ENCODE results near the gene BANF1.

BANF1 gene

GRCh38 chr11:66026017-66026529 is 23.8 kb downstream of the BANF1 start, which contains the start of gene CATSPER1:
CATSPER1 (minus strand) TSS chr11:66026479; CDS start chr11:66026379, 100 bp downstream.
- Histone ChIP-seq H3K79me2 (ENCODE audit: control insufficient read depth, low read length) (no peaks in the 10 kb centered on the region), H3K36me3 (ENCODE audit: control insufficient read depth, low read length) (no peaks in the 10 kb centered on the region)
- TF ChIP-seq, protein P1, sequence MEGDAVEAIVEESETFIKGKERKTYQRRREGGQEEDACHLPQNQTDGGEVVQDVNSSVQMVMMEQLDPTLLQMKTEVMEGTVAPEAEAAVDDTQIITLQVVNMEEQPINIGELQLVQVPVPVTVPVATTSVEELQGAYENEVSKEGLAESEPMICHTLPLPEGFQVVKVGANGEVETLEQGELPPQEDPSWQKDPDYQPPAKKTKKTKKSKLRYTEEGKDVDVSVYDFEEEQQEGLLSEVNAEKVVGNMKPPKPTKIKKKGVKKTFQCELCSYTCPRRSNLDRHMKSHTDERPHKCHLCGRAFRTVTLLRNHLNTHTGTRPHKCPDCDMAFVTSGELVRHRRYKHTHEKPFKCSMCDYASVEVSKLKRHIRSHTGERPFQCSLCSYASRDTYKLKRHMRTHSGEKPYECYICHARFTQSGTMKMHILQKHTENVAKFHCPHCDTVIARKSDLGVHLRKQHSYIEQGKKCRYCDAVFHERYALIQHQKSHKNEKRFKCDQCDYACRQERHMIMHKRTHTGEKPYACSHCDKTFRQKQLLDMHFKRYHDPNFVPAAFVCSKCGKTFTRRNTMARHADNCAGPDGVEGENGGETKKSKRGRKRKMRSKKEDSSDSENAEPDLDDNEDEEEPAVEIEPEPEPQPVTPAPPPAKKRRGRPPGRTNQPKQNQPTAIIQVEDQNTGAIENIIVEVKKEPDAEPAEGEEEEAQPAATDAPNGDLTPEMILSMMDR (IDR thresholded peaks at IDR 0.05; ENCODE audit: low read depth, low read length, poor library complexity, severe bottlenecking), result no peak
- no peak for TF ChIP-seq EZH2phosphoT487 (IDR thresholded peaks at IDR 0.05; ENCODE audit: borderline replicate concordance, low read length)

DNA sequence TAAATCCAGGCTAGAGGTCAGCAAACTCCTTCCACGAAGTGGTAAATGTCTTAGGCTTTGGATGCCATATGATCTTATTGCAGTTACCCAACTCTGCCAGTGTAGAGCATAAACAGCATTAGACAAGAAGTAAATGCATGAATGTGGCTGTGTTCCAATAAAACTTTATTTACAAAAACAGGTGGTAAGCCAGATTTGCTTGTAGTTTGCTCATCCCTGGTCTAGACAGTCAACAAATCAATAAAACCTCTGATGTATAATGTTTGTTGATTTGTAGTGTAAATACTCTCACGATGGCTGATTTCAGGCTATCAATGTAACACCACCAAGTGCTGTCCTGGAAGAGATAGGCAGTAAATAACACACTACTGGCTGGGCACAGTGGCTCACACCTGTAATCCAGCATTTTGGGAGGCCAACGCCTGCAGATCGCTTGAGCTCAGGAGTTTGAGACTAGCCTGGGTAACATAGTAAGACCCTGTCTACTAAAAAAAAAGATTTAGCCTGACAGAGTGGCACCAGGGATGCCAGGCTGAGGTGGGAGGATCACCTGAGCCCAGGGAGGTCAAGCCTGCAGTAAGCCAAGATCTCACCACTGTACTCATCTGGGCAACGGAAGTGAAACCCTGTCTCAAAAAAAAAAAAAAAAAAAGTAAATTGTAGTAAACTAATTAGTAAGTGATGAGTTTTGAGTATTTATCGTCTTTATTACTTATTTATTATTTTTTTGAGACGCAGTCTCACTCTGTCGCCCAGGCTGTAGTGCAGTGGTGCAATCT is 30.8 kb downstream of the BANF1 start:
- H4K20me1 ChIP-seq (ENCODE audit: control insufficient read depth, insufficient read depth, low read depth, low read length), result no peaks in the 10 kb centered on the region
- no peak overlapping the region for H3K27ac ChIP-seq (ENCODE audit: low read depth, low read length)
- H3K4me1 ChIP-seq (ENCODE audit: control insufficient read depth, low read length), result no peaks in the 10 kb centered on the region
- no peaks in the 10 kb centered on the region for H3K79me2 ChIP-seq (ENCODE audit: control insufficient read depth, low read length)
- no peak overlapping the region for H3K4me3 ChIP-seq (ENCODE audit: low read length)
- H3F3A ChIP-seq (ENCODE audit: control insufficient read depth, insufficient read depth), result no peaks in the 10 kb centered on the region
- peaks cover 6% of the 10 kb centered on the region; the same call in 1 of the 2 replicates for H3K27me3 ChIP-seq (ENCODE audit: control insufficient read depth, low read length)
- H3K4me2 ChIP-seq (ENCODE audit: low read length), result no peak overlapping the region
- TF ChIP-seq, protein P1 (IDR thresholded peaks at IDR 0.05; ENCODE audit: low read depth, low read length, poor library complexity, severe bottlenecking), result no peak
- no peaks in the 10 kb centered on the region for H3K36me3 ChIP-seq (ENCODE audit: control insufficient read depth, low read length)
- no peaks in the 10 kb centered on the region for H3K9me2 ChIP-seq (replicated peaks; ENCODE audit: control insufficient read depth, low read length)
- H3K9me3 ChIP-seq (ENCODE audit: control insufficient read depth, insufficient read depth, low read length), result no peaks in the 10 kb centered on the region

More at GRCh38 chr11:66026017-66026529, 23.8 kb downstream of the BANF1 start, which contains the start of gene CATSPER1:
- Histone ChIP-seq H3K27ac (ENCODE audit: low read depth, low read length) (no peak within 1 kb of the TSS), H3K4me3 (ENCODE audit: low read length) (no peak within 1 kb of the TSS), H3K27me3 (ENCODE audit: control insufficient read depth, low read length) (peaks cover 10% of the 10 kb centered on the region; the same call in 1 of the 2 replicates), H3K9me3 (ENCODE audit: control insufficient read depth, insufficient read depth, low read length) (no peaks in the 10 kb centered on the region), H3K9me2 (replicated peaks; ENCODE audit: control insufficient read depth, low read length) (no peaks in the 10 kb centered on the region), H3F3A (ENCODE audit: control insufficient read depth, insufficient read depth) (no peaks in the 10 kb centered on the region), H3K4me2 (ENCODE audit: low read length) (no peak within 1 kb of the TSS), H4K20me1 (ENCODE audit: control insufficient read depth, insufficient read depth, low read depth, low read length) (no peaks in the 10 kb centered on the region), H3K4me1 (ENCODE audit: control insufficient read depth, low read length) (peaks cover 5% of the 10 kb centered on the region; the same call in 1 of the 2 replicates)

DNA sequence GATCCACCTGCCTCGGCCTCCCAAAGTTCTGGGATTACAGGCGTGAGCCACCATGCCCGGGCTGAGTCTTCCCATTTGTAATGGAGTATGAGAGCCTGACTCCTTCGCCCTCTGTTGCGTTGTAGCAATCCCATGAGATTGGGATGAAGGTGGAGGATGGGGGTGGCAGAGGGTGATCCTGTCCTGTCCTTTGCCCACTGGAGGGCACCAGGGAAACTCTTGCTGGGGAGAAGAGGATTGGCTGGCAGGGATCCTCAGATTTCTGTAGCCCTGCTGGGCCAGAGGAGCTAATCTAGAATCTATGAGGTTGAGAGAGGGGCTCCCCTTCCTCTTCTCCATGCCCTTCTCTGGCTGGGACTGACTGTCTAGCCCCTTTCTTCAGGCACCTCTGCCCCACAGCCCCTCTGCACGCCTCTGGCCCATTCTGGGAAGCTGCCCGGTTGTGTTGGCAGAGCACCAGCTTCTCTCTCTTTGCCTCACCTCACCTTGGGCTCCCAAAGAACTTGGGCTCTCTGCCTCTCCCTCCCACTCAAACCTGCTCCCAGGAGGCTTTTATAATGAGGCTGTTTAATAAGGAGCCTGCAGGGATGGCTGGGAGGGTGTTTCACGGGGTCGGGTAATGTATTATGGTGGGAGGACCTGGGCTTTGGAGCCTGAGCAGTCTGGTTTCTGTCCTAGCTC is 33.5 kb downstream of the BANF1 start:
- no peaks in the 10 kb centered on the region for H3F3A ChIP-seq (ENCODE audit: control insufficient read depth, insufficient read depth)
- no peak for TF ChIP-seq EZH2phosphoT487 (IDR thresholded peaks at IDR 0.05; ENCODE audit: borderline replicate concordance, low read length)
- TF ChIP-seq, protein P1 (IDR thresholded peaks at IDR 0.05; ENCODE audit: low read depth, low read length, poor library complexity, severe bottlenecking), result no peak
- H3K79me2 ChIP-seq (ENCODE audit: control insufficient read depth, low read length), result no peaks in the 10 kb centered on the region
- H3K27me3 ChIP-seq (ENCODE audit: control insufficient read depth, low read length), result 0 out of 2 replicates have a peak, but pooled peaks cover 3% of the 10 kb centered on the region
- H4K20me1 ChIP-seq (ENCODE audit: control insufficient read depth, insufficient read depth, low read depth, low read length), result no peaks in the 10 kb centered on the region
- no peaks in the 10 kb centered on the region for H3K9me3 ChIP-seq (ENCODE audit: control insufficient read depth, insufficient read depth, low read length)
- H3K27ac ChIP-seq (ENCODE audit: low read depth, low read length), result no peak overlapping the region
- H3K4me2 ChIP-seq (ENCODE audit: low read length), result no peak overlapping the region
- no peak overlapping the region for H3K4me3 ChIP-seq (ENCODE audit: low read length)
- no peaks in the 10 kb centered on the region for H3K36me3 ChIP-seq (ENCODE audit: control insufficient read depth, low read length)
- H3K4me1 ChIP-seq (ENCODE audit: control insufficient read depth, low read length), result no peaks in the 10 kb centered on the region
- H3K9me2 ChIP-seq (replicated peaks; ENCODE audit: control insufficient read depth, low read length), result no peaks in the 10 kb centered on the region
